Keratinocyte (primary cell): Measurements from ENCODE around the gene KCNMA1. TPM values are rescaled to one million over a fixed set of nuclear protein-coding genes. Genes with fewer than 3 reads are reported as not detected.

ENCODE experiments used
- DNase-seq: peaks from one replicate; pipeline ENCODE4 v3.0.0-alpha.2; 2011; ENCODE audit warnings: low read depth, missing footprints, low spot score
- FAIRE-seq: peaks from 2 replicates; lab custom pipeline; 2011; peaks lifted over from hg19 to GRCh38; lab: Jason Lieb, UNC
- H2AFZ ChIP-seq: 2 replicates; pipeline ENCODE4 v1.6.0; 2012; ENCODE audit warnings: low read length, control low read depth, inconsistent platforms; ENCODE audit not compliant: control insufficient read depth
- H3K27ac ChIP-seq: 2 replicates; pipeline ENCODE4 v1.5.1; 2011; ENCODE audit warnings: low read length; ENCODE audit not compliant: control insufficient read depth, insufficient read depth
- H3K27me3 ChIP-seq: 3 replicates; pipeline ENCODE4 v1.6.0; 2011; ENCODE audit warnings: low read length; ENCODE audit not compliant: control insufficient read depth, insufficient read depth; ENCODE audit errors: extremely low read depth
- H3K36me3 ChIP-seq, 2 experiments: 2 replicates in 1 of 2; 3 replicates in 1 of 2; pipeline ENCODE4 v1.5.1; 2011; ENCODE audit warnings: low read length in 2 of 2, mild to moderate bottlenecking in 1 of 2; ENCODE audit not compliant: control insufficient read depth in 2 of 2, insufficient read depth in 2 of 2; ENCODE audit errors: extremely low read depth in 1 of 2
- H3K4me1 ChIP-seq: 3 replicates; pipeline ENCODE4 v1.5.1; 2011; ENCODE audit warnings: low read length; ENCODE audit not compliant: control insufficient read depth, insufficient read depth; ENCODE audit errors: extremely low read depth
- H3K4me2 ChIP-seq: 3 replicates; pipeline ENCODE4 v1.6.0; 2011; ENCODE audit warnings: low read depth, low read length; ENCODE audit not compliant: control insufficient read depth, insufficient read depth; ENCODE audit errors: extremely low read depth
- H3K4me3 ChIP-seq, 3 experiments: fragments of 200-600 bp in 1 of 3; sonication (generic) in 1 of 3; 2 replicates in 2 of 3; 3 replicates in 1 of 3; pipeline ENCODE4 v1.5.1; 2011 to 2016; ENCODE audit warnings: low read length in 3 of 3, mild to moderate bottlenecking in 3 of 3, control low read depth in 2 of 3, inconsistent platforms in 1 of 3, low read depth in 1 of 3, mixed read lengths in 1 of 3, mixed run types in 1 of 3, moderate library complexity in 1 of 3; ENCODE audit not compliant: control insufficient read depth in 2 of 3, insufficient read depth in 2 of 3; ENCODE audit errors: extremely low read depth in 1 of 3
- H3K79me2 ChIP-seq: 2 replicates; pipeline ENCODE4 v1.6.0; 2012; ENCODE audit warnings: low read length; ENCODE audit not compliant: control insufficient read depth, insufficient read depth
- H3K9ac ChIP-seq: 3 replicates; pipeline ENCODE4 v1.6.0; 2011; ENCODE audit warnings: low read length; ENCODE audit not compliant: control insufficient read depth, insufficient read depth; ENCODE audit errors: extremely low read depth
- H3K9me1 ChIP-seq: 3 replicates; pipeline ENCODE4 v1.6.0; 2011; ENCODE audit warnings: low read length; ENCODE audit not compliant: control insufficient read depth, insufficient read depth; ENCODE audit errors: extremely low read depth
- H3K9me3 ChIP-seq: 2 replicates; pipeline ENCODE4 v1.5.1; 2012; ENCODE audit warnings: low read depth, low read length; ENCODE audit not compliant: control insufficient read depth
- H4K20me1 ChIP-seq: 3 replicates; pipeline ENCODE4 v1.6.0; 2011; ENCODE audit warnings: low read length; ENCODE audit not compliant: control insufficient read depth, insufficient read depth; ENCODE audit errors: extremely low read depth
- CTCF ChIP-seq, 3 experiments: IDR thresholded peaks in 1 of 3; conservative IDR thresholded peaks in 1 of 3; optimal IDR thresholded peaks in 1 of 3; 2 replicates in 2 of 3; 3 replicates in 1 of 3; pipeline versions ENCODE3 to v1.5.1; 2011; ENCODE audit warnings: low read length in 3 of 3, mild to moderate bottlenecking in 3 of 3, moderate library complexity in 2 of 3, control low read depth in 1 of 3, inconsistent platforms in 1 of 3; ENCODE audit not compliant: insufficient read depth in 2 of 3; ENCODE audit errors: extremely low read depth in 1 of 3
- EZH2 ChIP-seq: IDR thresholded peaks from one replicate; pipeline ENCODE4 v1.6.1; 2012; ENCODE audit warnings: inconsistent platforms, mild to moderate bottlenecking, low read length, moderate library complexity
- dilution Hi-C: fragments of 300-500 bp; cut with MboI; formaldehyde crosslinking; loops from one replicate; pipeline ENCODE4 v1.7.0; 2020; ENCODE audit warnings: low sequenced_read_pairs; ENCODE audit not compliant: extremely low pct_ligation_motif_present
- polyA plus RNA-seq, 5 experiments: library from polyadenylated mRNA; depleted of rRNA in 3 of 5; stranded (reverse) in 3 of 5; stranded (forward) in 1 of 5; unstranded in 1 of 5; fragments of >200 nt; gene quantifications; 1 replicate in 1 of 5; 2 replicates in 3 of 5; 3 replicates in 1 of 5; pipeline versions ENCODE4 v1.2.1 to v1.2.3, GENCODE V29; 2011 to 2012; ENCODE audit warnings: missing spikeins in 2 of 5, low read depth in 1 of 5, low replicate concordance in 1 of 5

The KCNMA1 gene
- polyA plus RNA-seq, 1 donor (not counting 4 experiments of a cell fraction or from before 2014, with no cell fraction given): 6.3 TPM

GRCh38 chr10:77002872-77003271 is 634.7 kb downstream of the KCNMA1 start:
- no peaks in the 10 kb centered on the region for H3K9me1 ChIP-seq
- no peak for FAIRE-seq
- H3K4me1 ChIP-seq: peaks cover 17% of the 10 kb centered on the region
- H3K36me3 ChIP-seq: no peaks in the 10 kb centered on the region
- no peak for TF ChIP-seq CTCF (optimal IDR thresholded peaks at IDR 0.05 in 1 of 3, IDR thresholded peaks at IDR 0.05 in 1 of 3, conservative IDR thresholded peaks at IDR 0.05 in 1 of 3; ENCODE audit: extremely low read depth in 1 of 3, insufficient read depth in 2 of 3, low read length in 3 of 3)
- no peak for TF ChIP-seq EZH2
- H3K4me3 ChIP-seq: no peak overlapping the region
- no peaks in the 10 kb centered on the region for H3K79me2 ChIP-seq
- H3K27me3 ChIP-seq: no peaks in the 10 kb centered on the region
- H3K9ac ChIP-seq: no peak overlapping the region
- H4K20me1 ChIP-seq: no peaks in the 10 kb centered on the region
- H3K4me2 ChIP-seq: no peak overlapping the region
- peaks cover 6% of the 10 kb centered on the region for H3K9me3 ChIP-seq
- DNase-seq: no peak
- no peak overlapping the region for H2AFZ ChIP-seq
- dilution Hi-C loops: no loop called here
- no peak overlapping the region for H3K27ac ChIP-seq

DNA sequence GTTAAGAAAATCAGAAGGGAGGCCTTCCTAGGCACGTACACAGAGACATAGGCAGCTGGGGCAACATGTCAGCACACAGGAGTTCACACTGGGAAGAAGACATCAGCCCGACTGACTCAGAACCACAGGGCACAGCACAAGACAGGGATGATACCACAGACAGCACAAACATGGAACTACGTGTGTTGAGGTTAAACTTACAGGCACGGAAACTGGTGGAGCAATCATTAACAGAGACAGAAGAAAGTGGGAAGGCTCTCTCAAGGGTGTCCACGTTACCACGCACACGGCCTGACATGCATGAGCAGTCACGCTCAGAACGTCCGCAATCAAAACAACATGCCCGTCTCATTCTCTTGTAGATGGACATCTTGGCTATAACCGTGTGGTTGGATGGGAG is 636.4 kb downstream of the KCNMA1 start:
- H3K79me2 ChIP-seq: no peaks in the 10 kb centered on the region
- no peak overlapping the region for H2AFZ ChIP-seq
- FAIRE-seq (no peak), DNase-seq (no peak)
- H3K36me3 ChIP-seq: no peaks in the 10 kb centered on the region
- H3K4me1 ChIP-seq: peaks cover 9% of the 10 kb centered on the region
- no peaks in the 10 kb centered on the region for H3K9me1 ChIP-seq
- H3K27ac ChIP-seq: no peak overlapping the region
- H3K27me3 ChIP-seq: no peaks in the 10 kb centered on the region
- dilution Hi-C loops: no loop called here
- H3K4me3 ChIP-seq: no peak overlapping the region
- no peaks in the 10 kb centered on the region for H4K20me1 ChIP-seq
- peaks cover 4% of the 10 kb centered on the region for H3K9me3 ChIP-seq
- TF ChIP-seq EZH2: no peak
- TF ChIP-seq CTCF (optimal IDR thresholded peaks at IDR 0.05 in 1 of 3, IDR thresholded peaks at IDR 0.05 in 1 of 3, conservative IDR thresholded peaks at IDR 0.05 in 1 of 3; ENCODE audit: extremely low read depth in 1 of 3, insufficient read depth in 2 of 3, low read length in 3 of 3): no peak
- H3K9ac ChIP-seq: no peak overlapping the region
- no peak overlapping the region for H3K4me2 ChIP-seq
